GM06990 (cell line): ENCODE results near the gene FYN.

ENCODE experiments used
- DNase-seq: peaks from one replicate; pipeline ENCODE4 v3.0.0-alpha.2; 2011; ENCODE audit not compliant: insufficient read length; ENCODE audit errors: extremely low read depth
- H3K27me3 ChIP-seq: replicated peaks from 2 replicates; pipeline ENCODE4 v1.6.0; 2011; ENCODE audit warnings: low read length; ENCODE audit not compliant: control insufficient read depth, insufficient read depth
- H3K36me3 ChIP-seq: 2 replicates; pipeline ENCODE4 v1.5.1; 2011; ENCODE audit warnings: low read length; ENCODE audit not compliant: control insufficient read depth, insufficient read depth
- H3K4me3 ChIP-seq: replicated peaks from 2 replicates; pipeline ENCODE4 v1.5.1; 2011; ENCODE audit warnings: low read depth, mild to moderate bottlenecking, control low read depth, low read length
- CTCF ChIP-seq: IDR thresholded peaks from 2 replicates; pipeline ENCODE4 v1.5.1; 2011; ENCODE audit warnings: low read length, control low read depth, mild to moderate bottlenecking, inconsistent platforms; ENCODE audit not compliant: insufficient read depth, poor library complexity, severe bottlenecking

The FYN gene

GRCh38 chr6:111873178-111874024 lies at the start of gene FYN:
FYN (minus strand) TSS chr6:111873452; CDS start chr6:111720051, 153,401 bp downstream.
- no peaks in the 10 kb centered on the region for H3K36me3 ChIP-seq
- peak; percentile 32 for TF ChIP-seq CTCF
- peak; percentile 97 for DNase-seq
- H3K4me3 ChIP-seq, result peak within 1 kb of the TSS; percentile 58
- H3K27me3 ChIP-seq, result no peaks in the 10 kb centered on the region

DNA sequence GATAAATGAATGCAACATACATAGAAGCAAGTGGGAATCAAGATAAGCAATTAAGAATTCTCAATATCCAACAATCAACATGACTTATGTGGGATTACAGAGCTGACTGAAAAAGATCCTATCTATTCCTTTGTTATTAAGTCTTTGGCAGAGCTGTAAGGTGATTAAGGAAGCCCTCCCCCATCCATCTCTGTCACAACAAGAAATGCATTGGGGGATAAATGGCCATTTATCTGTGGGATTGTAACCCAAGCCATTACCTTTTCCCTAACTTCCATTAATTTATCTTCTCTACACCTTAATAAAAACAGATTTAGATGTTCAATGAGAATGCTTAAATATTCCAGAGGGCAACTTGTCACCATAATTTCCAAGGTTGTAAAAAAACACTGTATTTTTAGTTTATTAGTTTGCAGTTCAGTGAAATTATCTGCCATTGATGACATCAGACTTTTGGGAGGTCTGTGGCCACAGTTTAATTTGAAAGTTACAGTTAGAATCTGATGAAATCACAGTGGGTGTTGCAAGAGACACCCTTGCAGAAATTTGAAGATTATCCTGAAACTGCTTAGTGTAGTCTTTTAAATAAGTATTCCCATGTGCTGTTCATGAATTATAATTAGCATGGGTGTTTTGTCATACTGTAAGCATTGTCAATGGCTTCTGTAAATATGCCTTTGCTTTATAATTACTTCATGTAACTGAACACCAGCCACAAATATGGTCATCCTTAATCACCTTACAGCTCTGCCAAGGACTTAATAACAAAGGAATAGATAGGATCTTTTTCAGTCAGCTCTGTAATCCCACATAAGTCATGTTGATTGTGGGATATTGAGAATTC lies 49.4 kb upstream of the FYN start:
- no peaks in the 10 kb centered on the region for H3K27me3 ChIP-seq
- H3K4me3 ChIP-seq, result no peak overlapping the region
- no peaks in the 10 kb centered on the region for H3K36me3 ChIP-seq
- DNase-seq, result no peak
- no peak for TF ChIP-seq CTCF

- Histone ChIP-seq H3K27me3 (no peaks in the 10 kb centered on the region), H3K36me3 (no peaks in the 10 kb centered on the region), H3K4me3 (no peak overlapping the region)
- no peak for DNase-seq
- TF ChIP-seq CTCF, result no peak
Observed at GRCh38 chr6:111921103-111921502, 47.9 kb upstream of the FYN start.

GRCh38 chr6:111920578-111920977 lies 47.3 kb upstream of the FYN start:
- Histone ChIP-seq H3K4me3 (no peak overlapping the region), H3K36me3 (no peaks in the 10 kb centered on the region), H3K27me3 (no peaks in the 10 kb centered on the region)
- TF ChIP-seq CTCF, result no peak
- DNase-seq, result no peak

DNA sequence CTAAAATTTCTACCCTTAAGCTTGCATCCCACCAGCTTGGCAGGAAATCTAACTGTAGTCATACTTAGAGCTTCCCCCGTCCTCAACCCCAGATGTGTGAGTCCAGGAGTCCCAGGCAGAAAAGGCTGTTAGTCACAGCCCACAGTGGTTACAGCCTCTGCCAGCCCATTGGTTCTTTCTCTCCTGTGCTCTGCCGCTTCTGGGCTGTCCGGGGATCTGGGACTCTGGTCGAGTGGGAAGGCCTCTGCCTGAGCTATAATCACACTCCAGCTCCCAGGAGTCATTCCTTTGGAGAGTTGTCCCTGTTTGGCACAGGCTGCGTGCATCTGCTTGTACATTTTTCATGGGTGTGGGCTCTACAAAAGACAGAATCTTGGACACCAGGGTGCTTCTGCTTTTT lies 45.6 kb upstream of the FYN start:
- TF ChIP-seq CTCF, result no peak
- no peak for DNase-seq
- no peak overlapping the region for H3K4me3 ChIP-seq
- no peaks in the 10 kb centered on the region for H3K36me3 ChIP-seq
- H3K27me3 ChIP-seq, result no peaks in the 10 kb centered on the region
